ENCODE data around the gene CKAP4.

DNA sequence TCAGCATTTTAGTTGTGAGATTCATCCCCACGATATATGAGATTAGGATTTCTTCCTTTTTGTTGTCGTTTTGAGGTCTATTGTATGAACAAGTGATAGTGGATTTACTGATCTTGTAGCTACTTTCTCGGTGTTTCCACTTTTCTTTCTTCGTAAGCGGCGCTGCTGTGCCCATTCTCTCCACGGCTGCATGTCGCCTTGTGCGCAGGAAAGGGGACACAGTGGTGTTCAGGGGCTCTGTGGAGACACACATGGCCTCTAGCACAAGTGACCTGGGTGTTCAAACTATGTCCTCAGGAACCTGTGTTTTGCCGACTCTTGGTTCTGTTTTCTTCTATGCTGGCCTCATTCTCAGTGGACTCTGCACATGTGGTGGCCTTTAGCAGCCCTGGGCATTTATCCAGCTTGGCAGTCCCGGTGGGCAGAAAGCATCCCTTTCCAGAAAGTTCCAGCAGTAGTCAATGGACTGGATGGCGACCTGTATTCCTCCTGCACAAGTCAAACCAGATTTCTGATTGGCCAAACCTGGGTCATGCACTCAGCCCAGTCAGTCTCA is 18.7 kb downstream of the CKAP4 start:
- TF ChIP-seq, protein P1, sequence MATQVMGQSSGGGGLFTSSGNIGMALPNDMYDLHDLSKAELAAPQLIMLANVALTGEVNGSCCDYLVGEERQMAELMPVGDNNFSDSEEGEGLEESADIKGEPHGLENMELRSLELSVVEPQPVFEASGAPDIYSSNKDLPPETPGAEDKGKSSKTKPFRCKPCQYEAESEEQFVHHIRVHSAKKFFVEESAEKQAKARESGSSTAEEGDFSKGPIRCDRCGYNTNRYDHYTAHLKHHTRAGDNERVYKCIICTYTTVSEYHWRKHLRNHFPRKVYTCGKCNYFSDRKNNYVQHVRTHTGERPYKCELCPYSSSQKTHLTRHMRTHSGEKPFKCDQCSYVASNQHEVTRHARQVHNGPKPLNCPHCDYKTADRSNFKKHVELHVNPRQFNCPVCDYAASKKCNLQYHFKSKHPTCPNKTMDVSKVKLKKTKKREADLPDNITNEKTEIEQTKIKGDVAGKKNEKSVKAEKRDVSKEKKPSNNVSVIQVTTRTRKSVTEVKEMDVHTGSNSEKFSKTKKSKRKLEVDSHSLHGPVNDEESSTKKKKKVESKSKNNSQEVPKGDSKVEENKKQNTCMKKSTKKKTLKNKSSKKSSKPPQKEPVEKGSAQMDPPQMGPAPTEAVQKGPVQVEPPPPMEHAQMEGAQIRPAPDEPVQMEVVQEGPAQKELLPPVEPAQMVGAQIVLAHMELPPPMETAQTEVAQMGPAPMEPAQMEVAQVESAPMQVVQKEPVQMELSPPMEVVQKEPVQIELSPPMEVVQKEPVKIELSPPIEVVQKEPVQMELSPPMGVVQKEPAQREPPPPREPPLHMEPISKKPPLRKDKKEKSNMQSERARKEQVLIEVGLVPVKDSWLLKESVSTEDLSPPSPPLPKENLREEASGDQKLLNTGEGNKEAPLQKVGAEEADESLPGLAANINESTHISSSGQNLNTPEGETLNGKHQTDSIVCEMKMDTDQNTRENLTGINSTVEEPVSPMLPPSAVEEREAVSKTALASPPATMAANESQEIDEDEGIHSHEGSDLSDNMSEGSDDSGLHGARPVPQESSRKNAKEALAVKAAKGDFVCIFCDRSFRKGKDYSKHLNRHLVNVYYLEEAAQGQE (IDR thresholded peaks at IDR 0.05; ENCODE audit: unreplicated experiment), result no peak
- TF ChIP-seq, protein P2, sequence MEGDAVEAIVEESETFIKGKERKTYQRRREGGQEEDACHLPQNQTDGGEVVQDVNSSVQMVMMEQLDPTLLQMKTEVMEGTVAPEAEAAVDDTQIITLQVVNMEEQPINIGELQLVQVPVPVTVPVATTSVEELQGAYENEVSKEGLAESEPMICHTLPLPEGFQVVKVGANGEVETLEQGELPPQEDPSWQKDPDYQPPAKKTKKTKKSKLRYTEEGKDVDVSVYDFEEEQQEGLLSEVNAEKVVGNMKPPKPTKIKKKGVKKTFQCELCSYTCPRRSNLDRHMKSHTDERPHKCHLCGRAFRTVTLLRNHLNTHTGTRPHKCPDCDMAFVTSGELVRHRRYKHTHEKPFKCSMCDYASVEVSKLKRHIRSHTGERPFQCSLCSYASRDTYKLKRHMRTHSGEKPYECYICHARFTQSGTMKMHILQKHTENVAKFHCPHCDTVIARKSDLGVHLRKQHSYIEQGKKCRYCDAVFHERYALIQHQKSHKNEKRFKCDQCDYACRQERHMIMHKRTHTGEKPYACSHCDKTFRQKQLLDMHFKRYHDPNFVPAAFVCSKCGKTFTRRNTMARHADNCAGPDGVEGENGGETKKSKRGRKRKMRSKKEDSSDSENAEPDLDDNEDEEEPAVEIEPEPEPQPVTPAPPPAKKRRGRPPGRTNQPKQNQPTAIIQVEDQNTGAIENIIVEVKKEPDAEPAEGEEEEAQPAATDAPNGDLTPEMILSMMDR (conservative IDR thresholded peaks at IDR 0.05; ENCODE audit: low read depth in 2 of 2), result no peak
- TF ChIP-seq POLR2AphosphoS5 (IDR thresholded peaks at IDR 0.05; ENCODE audit: low read depth), result no peak
- no peak for TF ChIP-seq EZH2 (IDR thresholded peaks at IDR 0.05; ENCODE audit: low read depth, unreplicated experiment)
